A549 treated with RU486 at 1 μM for 4 hours (cell line): ENCODE measurements around the gene MAP3K5. TPM values are rescaled to one million over a fixed set of nuclear protein-coding genes. Genes with fewer than 3 reads are reported as not detected.

Experiments
- total RNA-seq: library from RNA; stranded (reverse); fragments of 200-300 nt; extraction: Qiagen RNA extraction; gene quantifications from 5 replicates; pipeline ENCODE4 v1.2.3, GENCODE V29; 2022; ENCODE audit warnings: low read depth

MAP3K5 gene, protein sequence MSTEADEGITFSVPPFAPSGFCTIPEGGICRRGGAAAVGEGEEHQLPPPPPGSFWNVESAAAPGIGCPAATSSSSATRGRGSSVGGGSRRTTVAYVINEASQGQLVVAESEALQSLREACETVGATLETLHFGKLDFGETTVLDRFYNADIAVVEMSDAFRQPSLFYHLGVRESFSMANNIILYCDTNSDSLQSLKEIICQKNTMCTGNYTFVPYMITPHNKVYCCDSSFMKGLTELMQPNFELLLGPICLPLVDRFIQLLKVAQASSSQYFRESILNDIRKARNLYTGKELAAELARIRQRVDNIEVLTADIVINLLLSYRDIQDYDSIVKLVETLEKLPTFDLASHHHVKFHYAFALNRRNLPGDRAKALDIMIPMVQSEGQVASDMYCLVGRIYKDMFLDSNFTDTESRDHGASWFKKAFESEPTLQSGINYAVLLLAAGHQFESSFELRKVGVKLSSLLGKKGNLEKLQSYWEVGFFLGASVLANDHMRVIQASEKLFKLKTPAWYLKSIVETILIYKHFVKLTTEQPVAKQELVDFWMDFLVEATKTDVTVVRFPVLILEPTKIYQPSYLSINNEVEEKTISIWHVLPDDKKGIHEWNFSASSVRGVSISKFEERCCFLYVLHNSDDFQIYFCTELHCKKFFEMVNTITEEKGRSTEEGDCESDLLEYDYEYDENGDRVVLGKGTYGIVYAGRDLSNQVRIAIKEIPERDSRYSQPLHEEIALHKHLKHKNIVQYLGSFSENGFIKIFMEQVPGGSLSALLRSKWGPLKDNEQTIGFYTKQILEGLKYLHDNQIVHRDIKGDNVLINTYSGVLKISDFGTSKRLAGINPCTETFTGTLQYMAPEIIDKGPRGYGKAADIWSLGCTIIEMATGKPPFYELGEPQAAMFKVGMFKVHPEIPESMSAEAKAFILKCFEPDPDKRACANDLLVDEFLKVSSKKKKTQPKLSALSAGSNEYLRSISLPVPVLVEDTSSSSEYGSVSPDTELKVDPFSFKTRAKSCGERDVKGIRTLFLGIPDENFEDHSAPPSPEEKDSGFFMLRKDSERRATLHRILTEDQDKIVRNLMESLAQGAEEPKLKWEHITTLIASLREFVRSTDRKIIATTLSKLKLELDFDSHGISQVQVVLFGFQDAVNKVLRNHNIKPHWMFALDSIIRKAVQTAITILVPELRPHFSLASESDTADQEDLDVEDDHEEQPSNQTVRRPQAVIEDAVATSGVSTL (N-terminal part only)
- total RNA-seq, result 2.0 to 3.1 TPM (median 2.8 TPM) in 5 replicates

DNA sequence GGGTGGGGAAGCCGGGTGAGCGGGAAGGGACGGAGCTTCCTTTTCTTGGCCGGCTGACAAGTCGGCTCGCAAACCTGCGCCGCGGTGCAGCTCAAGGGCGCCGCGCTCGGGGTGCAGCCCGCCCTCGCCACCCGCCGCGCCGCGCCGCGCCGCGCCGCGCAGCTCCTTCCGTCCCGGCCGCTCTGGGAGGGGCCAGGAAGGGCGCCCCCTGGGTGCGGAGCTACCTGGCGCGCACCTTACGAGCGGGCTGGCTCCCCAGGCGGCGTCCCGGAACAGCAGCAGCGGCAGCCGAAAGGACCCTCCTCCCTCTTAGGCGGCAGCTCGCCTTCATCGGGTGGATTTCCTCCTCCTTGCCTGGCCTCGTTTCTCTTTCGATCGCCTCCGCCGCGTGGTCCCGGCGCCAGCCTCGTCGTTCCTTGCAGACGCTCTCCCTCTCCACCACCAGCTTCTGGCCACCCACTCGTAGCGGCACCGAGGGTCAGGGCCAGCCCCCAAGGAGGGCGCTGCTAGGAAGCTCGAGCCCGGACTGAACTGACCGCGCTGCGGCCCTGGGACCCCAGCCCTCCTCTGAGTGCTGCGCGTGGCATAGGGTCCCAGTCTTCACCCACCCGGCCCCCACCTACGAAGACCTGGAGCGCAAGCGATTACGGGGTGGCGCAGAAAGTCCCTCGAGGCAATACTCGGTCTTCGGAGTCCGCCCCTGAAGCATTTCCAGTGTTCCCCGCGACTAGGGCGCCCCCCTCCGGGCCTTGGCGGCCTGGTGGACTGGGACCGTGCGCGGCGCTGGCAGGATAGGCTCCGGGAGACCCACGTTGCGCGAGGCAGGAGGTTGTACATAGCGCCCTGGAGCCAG lies at the start of gene MAP3K5:
TSS of gene MAP3K5 (minus strand) at position 68 of the 853 bp plus-strand sequence. CDS start 320 bp downstream, outside the sequence.

DNA sequence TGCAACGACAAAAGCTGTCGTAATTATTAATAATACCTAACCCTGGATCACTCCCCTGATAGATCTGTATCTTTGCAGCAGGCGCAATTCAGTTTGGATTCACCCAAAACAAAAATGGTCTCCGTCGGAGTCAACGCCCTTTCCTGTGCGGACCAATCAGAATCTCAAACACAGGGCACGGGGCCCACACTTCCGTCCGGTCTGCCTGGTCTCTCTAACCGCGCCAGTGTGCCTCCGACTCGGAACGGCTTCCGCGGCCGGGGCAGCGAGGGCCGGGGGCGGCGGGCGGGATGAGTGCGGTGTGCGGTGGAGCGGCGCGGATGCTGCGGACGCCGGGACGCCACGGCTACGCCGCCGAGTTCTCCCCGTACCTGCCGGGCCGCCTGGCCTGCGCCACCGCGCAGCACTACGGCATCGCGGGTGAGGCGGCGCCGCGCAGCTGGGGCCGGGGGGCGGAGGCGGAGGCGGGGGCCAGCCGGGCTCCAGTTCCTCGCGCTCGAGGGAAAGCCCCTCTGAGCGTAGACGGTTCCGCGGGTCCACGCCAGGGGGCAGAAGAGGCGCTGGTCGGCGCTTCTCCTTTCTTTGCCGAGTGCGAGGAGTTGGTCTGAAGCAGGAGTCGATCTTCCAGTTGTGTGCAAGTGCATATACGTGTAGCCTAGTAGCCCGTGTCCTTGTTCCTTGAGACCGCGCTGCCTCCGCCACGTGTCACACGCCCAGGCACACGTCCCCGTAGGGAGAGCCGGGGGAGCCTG lies 30.3 kb upstream of the MAP3K5 start, which contains the start of gene PEX7:
TSS of gene PEX7 (plus strand) at position 217 of the 752 bp plus-strand sequence. CDS start at position 291, 74 bp downstream.

DNA sequence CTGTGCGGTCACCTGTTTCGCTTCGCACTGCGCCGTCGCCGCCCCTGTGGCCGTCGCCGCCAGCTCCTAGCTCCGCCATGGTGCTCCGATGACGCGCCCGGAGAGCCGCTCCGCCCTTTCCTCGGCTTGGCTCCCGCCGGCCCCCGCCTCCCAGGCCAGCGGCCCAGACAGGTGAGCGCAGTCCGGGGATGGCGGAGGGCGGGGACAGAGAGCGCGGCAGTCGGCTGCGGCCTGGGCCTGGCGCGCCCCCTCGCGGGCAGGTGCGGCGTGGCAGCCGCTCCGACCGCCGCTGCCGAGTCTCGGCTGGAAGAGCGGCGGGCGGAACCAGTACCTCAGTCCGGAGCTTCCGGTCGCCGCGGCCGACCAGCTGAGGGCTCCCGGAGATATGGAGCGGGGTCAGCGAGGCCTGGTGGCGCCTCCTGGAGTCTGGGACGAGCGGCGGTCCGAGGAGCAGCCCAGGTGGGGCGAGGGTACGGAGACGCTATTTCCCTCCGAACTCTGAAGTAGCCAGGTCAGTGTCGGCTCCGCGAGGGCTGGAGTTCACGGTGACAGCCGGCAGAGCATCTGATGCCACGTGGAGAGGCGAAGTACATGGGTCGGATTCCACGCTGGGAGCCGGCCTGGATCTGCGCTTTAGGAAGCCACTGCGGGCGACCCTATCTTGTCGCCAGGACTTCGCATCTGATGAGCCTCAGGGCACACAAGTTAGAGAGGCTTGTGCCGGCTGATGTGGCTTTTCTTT lies 241.8 kb downstream of the MAP3K5 start, which contains the start of gene MAP7:
TSS of gene MAP7 (minus strand) at position 93 of the 742 bp plus-strand sequence. CDS start at position 79, 14 bp downstream.

Other genes starting within 250 kb of the MAP3K5 start
- 27.1 to 33.3 TPM (median 31.8 TPM) in 5 replicates for gene MAP7, start 242.1 kb downstream of the MAP3K5 start, total RNA-seq
- 4.2 to 5.6 TPM (median 4.9 TPM) in 5 replicates for gene PEX7, start 30.1 kb upstream of the MAP3K5 start, total RNA-seq
- gene SLC35D3, start 129.8 kb upstream of the MAP3K5 start, total RNA-seq, result 0.07 to 0.15 TPM (median 0.07 TPM) in 3 of 5 replicates, not detected in the others